Measurements from ENCODE around the gene PGM5. TPM values are rescaled to one million over a fixed set of nuclear protein-coding genes. Genes with fewer than 3 reads are reported as not detected.

PGM5 gene
- total and polyA plus RNA-seq, 2 experiments from 2014 or later, result not detected

- TF ChIP-seq STAT1 (IDR thresholded peaks at IDR 0.05; ENCODE audit: unreplicated experiment) (no peak), ZNF462 (CRISPR knock-in tag; IDR thresholded peaks at IDR 0.05) (no peak), POLR2AphosphoS5 (IDR thresholded peaks at IDR 0.05; ENCODE audit: low read depth) (no peak), CREB1 (CRISPR knock-in tag; IDR thresholded peaks at IDR 0.05; ENCODE audit: low read depth) (no peak)
Observed at GRCh38 chr9:68515326-68516017, 159.1 kb downstream of the PGM5 start (continued).

GRCh38 chr9:68522131-68522530 lies 165.7 kb downstream of the PGM5 start:
- Mint-ChIP-seq H3K4me3 (no peak overlapping the region), H3K4me1 (no peaks in the 10 kb centered on the region; the same call in 2 of the 3 replicates), H3K36me3 (ENCODE audit: low read depth) (peaks cover 9% of the 10 kb centered on the region; the same call in 2 of the 3 replicates), H3K9me3 (peaks cover 17% of the 10 kb centered on the region), H3K27me3 (ENCODE audit: insufficient read depth, low read depth, poor library complexity) (peaks cover 4% of the 10 kb centered on the region), H3K27ac (no peak overlapping the region)
- H3K27ac ChIP-seq (ENCODE audit: low read depth), result no peak overlapping the region
- no peaks in the 10 kb centered on the region for H3K36me3 ChIP-seq (ENCODE audit: insufficient read depth)
- DNase-seq (ENCODE audit: low spot score), result no peak
- H2AFZ ChIP-seq, result no peak overlapping the region
- TF ChIP-seq CREB1 (CRISPR knock-in tag; IDR thresholded peaks at IDR 0.05; ENCODE audit: low read depth) (no peak), ZNF114 (CRISPR knock-in tag; IDR thresholded peaks at IDR 0.05) (no peak)
- H3F3A ChIP-seq (replicated peaks; ENCODE audit: low read depth), result no peaks in the 10 kb centered on the region
- no peak overlapping the region for H3K4me2 ChIP-seq
- ATAC-seq, result no peak
- H3K79me2 ChIP-seq (replicated peaks; ENCODE audit: insufficient read depth), result no peaks in the 10 kb centered on the region
- H3K27me3 ChIP-seq (ENCODE audit: insufficient read depth), result peaks cover 65% of the 10 kb centered on the region
- H3K4me1 ChIP-seq (ENCODE audit: insufficient read depth), result no peaks in the 10 kb centered on the region
- H3K4me3 ChIP-seq, result no peak overlapping the region
- no peaks in the 10 kb centered on the region for H4K20me1 ChIP-seq (replicated peaks; ENCODE audit: insufficient read depth)
- H3K9me2 ChIP-seq (ENCODE audit: insufficient read depth), result no peaks in the 10 kb centered on the region

Measured in GM23338 (cell line).